ENCODE results near the gene ABTB1.

DNA sequence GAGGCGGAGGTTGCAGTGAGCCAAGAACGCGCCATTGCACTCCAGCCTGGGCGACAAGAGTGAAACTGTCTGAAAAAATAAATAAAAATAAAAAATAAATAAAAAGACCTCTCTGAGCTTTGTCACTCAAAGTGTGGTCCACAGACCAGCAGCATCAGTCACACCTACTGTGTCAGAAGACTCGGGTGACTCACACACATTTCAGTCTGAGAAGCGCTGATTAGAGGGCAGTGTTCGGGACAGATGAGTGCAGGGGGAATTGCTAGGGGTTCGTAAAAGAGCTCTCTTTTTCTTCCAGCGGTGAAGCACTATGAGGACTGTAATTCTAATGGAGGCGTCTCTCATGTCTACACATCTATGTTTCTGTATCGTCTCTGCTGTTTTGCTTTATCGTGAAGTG is 38.1 kb upstream of the ABTB1 start:
- TF ChIP-seq POLR2A (IDR thresholded peaks at IDR 0.05) (no peak), CTCF (IDR thresholded peaks at IDR 0.05) (no peak), POLR2AphosphoS5 (IDR thresholded peaks at IDR 0.05) (no peak)

Measured in stomach (tissue), 4 donors.